Fibroblast of skin of left quadriceps (primary cell): ENCODE results near the gene COBL.

Source experiments
- DNase-seq, 2 experiments: peaks; one replicate each; pipeline ENCODE4 v3.0.0-alpha.2; 2013; ENCODE audit warnings: low read depth in 2 of 2

The COBL gene

GRCh38 chr7:51123322-51124019 is 193.1 kb downstream of the COBL start:
- peak; percentile 56 to 58 for DNase-seq

- DNase-seq: no peak
Measured at GRCh38 chr7:51121931-51122425, 194.6 kb downstream of the COBL start.

- no peak for DNase-seq
Measured at GRCh38 chr7:51121036-51121790, 195.4 kb downstream of the COBL start.

GRCh38 chr7:51118628-51119027 is 198.0 kb downstream of the COBL start:
- no peak for DNase-seq

GRCh38 chr7:51114501-51114900 is 202.1 kb downstream of the COBL start:
- DNase-seq: no peak

GRCh38 chr7:51113962-51114361 is 202.6 kb downstream of the COBL start:
- DNase-seq: no peak

- no peak for DNase-seq
Measured at GRCh38 chr7:51113560-51113959, 203.0 kb downstream of the COBL start.

- no peak for DNase-seq
Measured at GRCh38 chr7:51111241-51111940, 205.2 kb downstream of the COBL start.

GRCh38 chr7:51108134-51108533 is 208.5 kb downstream of the COBL start:
- no peak for DNase-seq

- DNase-seq: no peak
Measured at GRCh38 chr7:51104278-51104677, 212.3 kb downstream of the COBL start.

- DNase-seq: no peak
Measured at GRCh38 chr7:51103718-51104117, 212.9 kb downstream of the COBL start.

- no peak for DNase-seq
Measured at GRCh38 chr7:51102828-51103227, 213.8 kb downstream of the COBL start.

GRCh38 chr7:51101111-51101757 is 215.4 kb downstream of the COBL start:
- no peak for DNase-seq

- no peak for DNase-seq
Measured at GRCh38 chr7:51090411-51090810, 226.2 kb downstream of the COBL start.

- no peak for DNase-seq
Measured at GRCh38 chr7:51085034-51085692, 231.4 kb downstream of the COBL start.

- DNase-seq: no peak
Measured at GRCh38 chr7:51084121-51084520, 232.5 kb downstream of the COBL start.

GRCh38 chr7:51082940-51083533 is 233.6 kb downstream of the COBL start:
- no peak for DNase-seq

GRCh38 chr7:51082096-51082840 is 234.3 kb downstream of the COBL start:
- no peak for DNase-seq

- DNase-seq: no peak
Measured at GRCh38 chr7:51081270-51081890, 235.2 kb downstream of the COBL start.
